GM21825 (cell line): ENCODE measurements around the gene TTLL11.
"Not testable (repeated sequence)": the region's sequence is repeated elsewhere in the genome, so short reads cannot be mapped to it uniquely, and the experiment has no call there.

Experiments
- ATAC-seq: cut with Tn5 transposase; IDR thresholded peaks from one replicate; pipeline ENCODE4 v1.9.1; 2021; ENCODE audit warnings: mild to moderate bottlenecking, moderate library complexity; ENCODE audit not compliant: unreplicated experiment

TTLL11 gene

GRCh38 chr9:122125509-122126330 is 32.6 kb upstream of the TTLL11 start:
- ATAC-seq: no peak

- ATAC-seq: no peak
Measured at GRCh38 chr9:122125158-122125508, 32.0 kb upstream of the TTLL11 start.

- ATAC-seq: no peak
Measured at GRCh38 chr9:122124528-122124927, 31.4 kb upstream of the TTLL11 start.

GRCh38 chr9:122124048-122124447 is 30.9 kb upstream of the TTLL11 start:
- no peak for ATAC-seq

- ATAC-seq: no peak
Measured at GRCh38 chr9:122122903-122123632, 30.0 kb upstream of the TTLL11 start.

- ATAC-seq: no peak
Measured at GRCh38 chr9:122122468-122122867, 29.4 kb upstream of the TTLL11 start.

- no peak for ATAC-seq
Measured at GRCh38 chr9:122121931-122122330, 28.8 kb upstream of the TTLL11 start.

- ATAC-seq: no peak
Measured at GRCh38 chr9:122121391-122121790, 28.3 kb upstream of the TTLL11 start.

- no peak for ATAC-seq
Measured at GRCh38 chr9:122120316-122121071, 27.4 kb upstream of the TTLL11 start.

GRCh38 chr9:122119721-122120120 is 26.6 kb upstream of the TTLL11 start:
- no peak for ATAC-seq

GRCh38 chr9:122119166-122119521 is 26.0 kb upstream of the TTLL11 start:
- no peak for ATAC-seq

GRCh38 chr9:122118343-122119165 is 25.4 kb upstream of the TTLL11 start:
- ATAC-seq: no peak

GRCh38 chr9:122117241-122117640 is 24.1 kb upstream of the TTLL11 start:
- ATAC-seq: not testable (repeated sequence)

- ATAC-seq: no peak
Measured at GRCh38 chr9:122116448-122117173, 23.5 kb upstream of the TTLL11 start.

GRCh38 chr9:122116040-122116439 is 22.9 kb upstream of the TTLL11 start:
- no peak for ATAC-seq

GRCh38 chr9:122115176-122116035 is 22.3 kb upstream of the TTLL11 start:
- ATAC-seq: no peak

GRCh38 chr9:122113574-122113973 is 20.5 kb upstream of the TTLL11 start:
- no peak for ATAC-seq

GRCh38 chr9:122112238-122112637 is 19.1 kb upstream of the TTLL11 start:
- ATAC-seq: no peak

GRCh38 chr9:122111413-122112085 is 18.4 kb upstream of the TTLL11 start:
- ATAC-seq: no peak
